ENCODE measurements around the gene SIGLEC8. TPM values are rescaled to one million over a fixed set of nuclear protein-coding genes. Genes with fewer than 3 reads are reported as not detected.

SIGLEC8 gene
- total and polyA plus RNA-seq, 10 of the 15 experiments (the other 5 are each of a cell fraction or from before 2014, with no cell fraction given), result not detected

GRCh38 chr19:51469629-51470028 is 11.4 kb upstream of the SIGLEC8 start:
- Histone ChIP-seq H3K27me3 (replicated peaks in 1 of 2; ENCODE audit: control insufficient read depth in 2 of 2, insufficient read depth in 2 of 2, low read length in 1 of 2) (no peaks in the 10 kb centered on the region; a peak in 1 of 4 replicates), H3K27ac (ENCODE audit: control insufficient read depth, insufficient read depth) (no peak overlapping the region), H3K79me2 (ENCODE audit: control insufficient read depth, insufficient read depth, low read length) (no peaks in the 10 kb centered on the region), H3K4me2 (ENCODE audit: control insufficient read depth, insufficient read depth) (no peak overlapping the region), H2AFZ (ENCODE audit: control insufficient read depth, low read depth, low read length) (no peak overlapping the region), H3K9me3 (replicated peaks; ENCODE audit: control insufficient read depth, insufficient read depth, low read length) (no peaks in the 10 kb centered on the region), H4K20me1 (ENCODE audit: control insufficient read depth, insufficient read depth) (no peaks in the 10 kb centered on the region; the same call in 1 of the 2 replicates), H3K9ac (ENCODE audit: control insufficient read depth, insufficient read depth, low read length) (no peak overlapping the region), H3K4me3 (no peak overlapping the region), H3K4me1 (ENCODE audit: control insufficient read depth, insufficient read depth, low read length) (no peaks in the 10 kb centered on the region), H3K36me3 (ENCODE audit: control insufficient read depth in 2 of 2, insufficient read depth in 2 of 2, low read length in 1 of 2) (no peaks in the 10 kb centered on the region)
- ChIA-PET POLR2A (no interaction called here), RAD21 (ENCODE audit: unreplicated experiment) (interaction anchor here (0.8 kb wide), 1 partner anchor 187 kb away, joined by 3 read pairs; no protein-coding TSS in a partner anchor), CTCF (interaction anchor here (1.6 to 10.8 kb wide), 2 partner anchors 44 to 189 kb away, joined by 3 to 281 read pairs; no protein-coding TSS in a partner anchor), SMC1A (ENCODE audit: uncharacterized antibody, unreplicated experiment) (interaction anchor here (0.7 to 1.3 kb wide), 2 partner anchors 187 to 190 kb away, joined by 3 read pairs; no protein-coding TSS in a partner anchor)
- WGBS (ENCODE audit: insufficient coverage, insufficient replicate concordance, low lambda C conversion rate, missing lambda C conversion rate), result 0% methylated on average over 1 of the region's 1 CpG
- DNase-seq (ENCODE audit: low read depth, low spot score) (no peak), ATAC-seq (no peak), FAIRE-seq (no peak)
- TF ChIP-seq BCLAF1 (IDR thresholded peaks at IDR 0.05), result no peak
- TF ChIP-seq PBX3 (IDR thresholded peaks at IDR 0.05; ENCODE audit: insufficient replicate concordance, low read depth, low read length), result no peak
- in situ Hi-C loops (cut with MboI), result loop anchor here (5.0 kb wide), 1 partner anchor 188 kb away; no protein-coding TSS in a partner anchor
- no TSS peak for BruUV-seq (replicated peaks)
- intact Hi-C loops (cut with micrococcal nuclease; ENCODE audit: unreplicated experiment), result loop anchor here (5.0 kb wide), 1 partner anchor 43 kb away; no protein-coding TSS in a partner anchor
